HG02623 (cell line): ENCODE measurements around the gene PXDN.
"Not testable (repeated sequence)": the region's sequence is repeated elsewhere in the genome, so short reads cannot be mapped to it uniquely, and the experiment has no call there.

Source experiments
- ATAC-seq: cut with Tn5 transposase; IDR thresholded peaks from one replicate; pipeline ENCODE4 v1.9.1; 2021; ENCODE audit warnings: moderate library complexity; ENCODE audit not compliant: unreplicated experiment

Gene PXDN

GRCh38 chr2:1688161-1688560 is 56.2 kb downstream of the PXDN start:
- no peak for ATAC-seq

- ATAC-seq, result no peak
Measured at GRCh38 chr2:1687254-1687653, 57.1 kb downstream of the PXDN start.

GRCh38 chr2:1686784-1687105 is 57.6 kb downstream of the PXDN start:
- no peak for ATAC-seq

GRCh38 chr2:1685957-1686783 is 58.1 kb downstream of the PXDN start:
- no peak for ATAC-seq

GRCh38 chr2:1685078-1685956 is 59.0 kb downstream of the PXDN start:
- no peak for ATAC-seq

GRCh38 chr2:1683297-1683696 is 61.0 kb downstream of the PXDN start:
- ATAC-seq, result no peak

GRCh38 chr2:1682181-1682440 is 62.2 kb downstream of the PXDN start:
- ATAC-seq, result no peak

- ATAC-seq, result no peak
Measured at GRCh38 chr2:1681323-1682180, 62.8 kb downstream of the PXDN start.

- no peak for ATAC-seq
Measured at GRCh38 chr2:1681017-1681318, 63.3 kb downstream of the PXDN start.

- ATAC-seq, result no peak
Measured at GRCh38 chr2:1680222-1681016, 63.9 kb downstream of the PXDN start.

- ATAC-seq, result not testable (repeated sequence)
Measured at GRCh38 chr2:1679488-1680039, 64.8 kb downstream of the PXDN start.

- not testable (repeated sequence) for ATAC-seq
Measured at GRCh38 chr2:1679065-1679464, 65.2 kb downstream of the PXDN start.

GRCh38 chr2:1678609-1679008 is 65.7 kb downstream of the PXDN start:
- ATAC-seq, result no peak

GRCh38 chr2:1677821-1678165 is 66.5 kb downstream of the PXDN start:
- no peak for ATAC-seq

GRCh38 chr2:1676913-1677820 is 67.1 kb downstream of the PXDN start:
- no peak for ATAC-seq

- ATAC-seq, result no peak
Measured at GRCh38 chr2:1676091-1676912, 68.0 kb downstream of the PXDN start.

GRCh38 chr2:1675633-1676032 is 68.7 kb downstream of the PXDN start:
- ATAC-seq, result no peak

- ATAC-seq, result no peak
Measured at GRCh38 chr2:1674766-1675397, 69.4 kb downstream of the PXDN start.
